Non-pigmented ciliary epithelial cell (primary cell): ENCODE results near the gene BMP8B.

Experiments used
- DNase-seq: peaks from one replicate; pipeline ENCODE4 v3.0.0-alpha.2; 2010; ENCODE audit warnings: low read depth

The BMP8B gene

DNA sequence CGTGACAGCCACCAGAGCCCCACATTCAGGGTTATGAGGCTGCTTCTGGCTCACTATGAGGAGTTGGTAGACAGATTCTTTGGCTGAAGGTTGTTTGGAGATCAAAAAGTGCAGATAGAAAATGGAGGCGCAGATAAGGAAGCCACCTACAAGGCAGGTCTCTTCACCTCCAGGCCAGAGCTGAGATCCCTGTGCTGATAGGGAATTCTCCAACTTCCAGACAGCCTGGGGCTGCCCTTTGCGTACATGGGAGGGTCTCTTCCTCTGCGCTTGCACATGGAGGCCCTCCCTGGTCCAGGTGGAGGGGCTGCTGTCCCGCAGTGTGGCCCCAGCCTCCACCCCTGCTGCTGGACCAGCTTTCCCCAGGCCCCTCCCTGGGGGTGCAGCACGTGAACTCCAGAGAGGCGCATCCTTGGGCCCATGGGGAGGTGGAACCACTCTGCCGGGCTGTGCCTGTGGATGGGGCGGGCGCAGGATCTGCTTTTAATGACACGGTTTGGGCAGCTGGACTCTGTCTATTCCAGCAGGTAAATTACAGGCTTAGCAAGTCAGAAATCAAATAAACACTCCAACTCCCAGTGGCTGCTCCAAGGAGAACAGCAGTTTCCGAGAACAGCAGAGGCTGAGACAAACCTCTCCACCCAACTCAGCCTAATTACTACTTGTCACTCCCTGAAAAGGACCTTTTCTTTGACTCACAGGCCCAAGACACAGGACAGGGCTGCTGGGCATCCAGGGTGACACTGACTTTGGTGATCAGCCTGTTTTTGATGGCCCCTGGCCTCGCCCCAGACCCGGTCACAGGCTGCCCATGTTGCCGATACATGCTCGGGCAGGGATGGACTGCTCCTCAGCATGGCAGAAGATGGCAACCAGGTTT, 29.9 kb downstream of the BMP8B start:
- DNase-seq, result no peak

DNA sequence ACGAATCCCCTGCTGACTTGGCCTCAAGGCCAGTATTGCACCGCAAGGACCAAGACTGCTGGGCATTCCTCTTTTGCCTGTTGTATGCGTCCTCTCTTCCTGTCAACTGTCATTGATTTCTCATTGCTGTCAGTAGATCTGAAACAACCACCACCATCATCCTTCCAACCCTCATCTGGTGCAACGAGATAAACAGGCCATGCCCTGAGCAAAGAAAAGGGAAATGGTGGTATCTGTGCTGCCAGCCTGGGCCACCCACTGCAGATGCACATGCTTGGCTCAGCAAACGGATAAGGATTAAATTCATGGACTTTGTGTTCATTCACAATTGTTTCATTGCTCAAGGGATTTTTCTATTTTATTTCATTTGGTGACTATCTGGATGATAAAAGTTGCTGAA, 31.2 kb downstream of the BMP8B start:
- no peak for DNase-seq

- DNase-seq, result no peak
Observed at GRCh38 chr1:39755965-39756659, 32.6 kb downstream of the BMP8B start.

DNA sequence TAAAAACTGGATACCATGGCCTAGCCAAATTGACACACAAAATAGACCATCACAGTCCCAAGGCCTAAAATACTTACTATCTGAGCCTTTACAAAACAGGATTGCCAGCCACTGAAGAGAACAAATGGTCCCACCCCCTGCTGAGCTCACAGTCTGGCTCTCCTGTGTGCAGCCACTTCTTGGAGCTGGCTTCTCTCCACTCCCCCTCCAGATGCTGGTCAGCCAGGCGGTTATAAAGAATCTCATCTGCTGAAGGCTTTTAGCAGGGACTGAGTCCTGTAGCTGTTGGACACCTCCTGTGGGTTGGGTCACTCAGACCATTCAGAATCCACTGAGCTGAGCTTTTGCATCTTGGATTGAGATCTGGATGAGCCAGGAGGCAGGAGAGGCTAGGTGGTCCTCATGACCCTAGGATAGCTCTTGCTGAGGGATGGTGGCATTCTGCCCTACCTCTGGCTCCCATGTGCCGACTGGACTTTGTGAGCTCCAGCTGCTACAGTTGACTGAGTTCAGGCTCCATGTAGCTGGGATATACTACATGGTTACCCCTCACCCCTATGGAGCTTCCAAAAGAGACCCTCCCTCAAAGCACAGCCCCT, 33.7 kb downstream of the BMP8B start:
- DNase-seq, result no peak

DNA sequence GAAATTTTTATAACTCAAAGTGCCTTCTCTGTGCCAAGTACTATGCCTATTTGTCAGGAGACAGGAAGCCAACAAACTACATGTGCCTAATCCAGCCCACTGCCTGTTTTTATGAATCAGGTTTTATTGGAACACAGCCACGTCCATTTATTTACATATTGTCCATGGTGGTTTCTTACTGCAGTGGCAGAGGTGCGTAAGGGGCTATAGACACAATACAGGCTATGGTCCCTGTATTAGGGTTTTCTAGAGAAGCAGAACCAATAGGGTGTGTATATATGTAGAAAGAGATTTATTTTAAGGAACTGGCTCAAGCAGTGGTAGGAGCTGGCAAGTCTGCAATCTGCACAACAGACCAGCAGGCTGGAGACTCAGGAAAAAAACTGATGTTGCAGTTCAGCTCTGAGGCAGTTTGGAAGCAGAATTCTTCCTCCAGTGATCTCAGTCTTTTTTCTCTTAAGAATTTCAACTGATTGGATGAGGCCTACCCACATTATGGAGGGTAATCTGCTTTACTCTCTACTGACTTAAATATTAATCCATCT, 34.6 kb downstream of the BMP8B start:
- DNase-seq, result no peak

GRCh38 chr1:39753132-39754025, 35.3 kb downstream of the BMP8B start:
- no peak for DNase-seq

GRCh38 chr1:39752703-39753102, 36.0 kb downstream of the BMP8B start:
- no peak for DNase-seq

DNA sequence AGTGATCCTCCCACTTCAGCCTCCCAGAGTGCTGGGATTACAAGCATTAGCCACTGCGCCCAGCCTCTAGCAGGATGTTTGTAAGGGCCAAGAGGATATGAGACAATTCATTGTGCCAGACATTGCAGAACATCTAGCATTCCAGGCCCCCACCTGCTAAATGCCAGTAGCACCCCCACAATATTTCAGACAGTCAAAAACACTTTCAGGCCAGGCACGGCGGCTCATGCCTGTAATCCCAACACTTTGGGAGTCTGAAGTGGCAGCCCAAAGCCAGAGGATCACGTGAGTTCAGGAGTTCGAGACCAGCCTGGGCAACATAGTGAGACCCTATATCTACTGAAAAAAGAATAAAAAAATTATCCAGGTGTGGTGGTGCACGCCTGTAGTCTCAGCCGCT, 37.1 kb downstream of the BMP8B start:
- no peak for DNase-seq

DNA sequence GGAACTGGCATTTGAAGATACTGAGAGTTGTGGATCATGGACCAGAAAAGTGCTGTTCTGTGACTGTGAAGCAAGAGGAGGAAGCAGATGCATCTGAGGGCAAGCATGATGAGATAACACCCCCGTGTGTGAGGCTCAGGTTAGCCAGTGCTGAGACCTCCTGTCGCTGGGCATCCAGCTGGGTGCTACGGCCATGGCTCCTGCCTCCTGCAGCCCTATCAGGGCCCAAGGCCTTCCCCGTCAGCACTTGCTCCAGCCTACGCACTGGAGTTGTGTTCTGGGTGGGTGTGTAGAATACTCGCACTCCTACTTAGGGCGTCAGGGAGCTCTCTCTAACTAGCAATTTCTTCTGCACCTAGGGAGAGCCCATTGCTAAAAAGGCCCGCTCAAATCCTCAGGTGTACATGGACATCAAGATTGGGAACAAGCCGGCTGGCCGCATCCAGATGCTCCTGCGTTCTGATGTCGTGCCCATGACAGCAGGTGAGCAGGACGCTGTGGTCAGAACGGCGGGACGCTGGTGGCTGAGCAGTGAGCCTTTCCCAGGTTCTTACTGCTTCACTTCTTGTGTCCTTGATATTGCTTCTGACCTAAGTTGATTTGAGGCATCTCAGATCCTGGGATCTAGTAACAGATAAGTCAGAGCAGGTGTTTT, 43.5 kb downstream of the BMP8B start:
- DNase-seq, result no peak

GRCh38 chr1:39738622-39739366, 49.9 kb downstream of the BMP8B start, which contains the start of gene PPIE:
TSS of gene PPIE (plus strand) at chr1:39738882. CDS start at chr1:39738901, 19 bp downstream.
- DNase-seq, result peak; percentile 51

DNA sequence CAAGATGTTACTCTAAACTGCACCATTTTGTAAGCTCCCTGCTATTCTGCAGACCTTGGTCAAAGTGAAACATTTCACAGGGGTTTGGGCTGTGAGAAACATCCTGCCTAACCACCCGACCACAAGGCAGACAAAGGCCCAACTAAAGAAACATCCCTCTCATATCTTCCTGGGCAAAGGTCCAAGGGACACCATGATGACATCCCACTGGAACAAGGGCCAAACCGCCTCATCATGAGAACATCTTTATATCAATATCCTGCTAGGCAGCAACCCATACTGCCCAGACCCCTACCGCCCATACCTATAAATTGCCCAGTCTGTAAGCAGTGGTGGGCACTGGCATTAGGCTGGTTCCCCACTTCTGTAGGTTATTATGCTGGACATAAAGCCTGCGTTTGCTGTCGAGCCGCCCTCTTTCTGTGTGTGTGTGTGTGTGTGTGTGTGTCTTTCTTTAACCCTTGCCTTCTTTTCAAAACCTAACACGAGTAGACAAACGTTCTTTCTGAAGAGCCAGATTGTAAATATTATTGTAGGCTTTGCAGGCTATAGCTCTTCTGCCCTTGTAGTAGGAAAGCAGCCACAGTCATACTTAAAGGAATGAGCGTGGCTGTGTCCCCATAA, 51.0 kb downstream of the BMP8B start:
- DNase-seq, result no peak

DNA sequence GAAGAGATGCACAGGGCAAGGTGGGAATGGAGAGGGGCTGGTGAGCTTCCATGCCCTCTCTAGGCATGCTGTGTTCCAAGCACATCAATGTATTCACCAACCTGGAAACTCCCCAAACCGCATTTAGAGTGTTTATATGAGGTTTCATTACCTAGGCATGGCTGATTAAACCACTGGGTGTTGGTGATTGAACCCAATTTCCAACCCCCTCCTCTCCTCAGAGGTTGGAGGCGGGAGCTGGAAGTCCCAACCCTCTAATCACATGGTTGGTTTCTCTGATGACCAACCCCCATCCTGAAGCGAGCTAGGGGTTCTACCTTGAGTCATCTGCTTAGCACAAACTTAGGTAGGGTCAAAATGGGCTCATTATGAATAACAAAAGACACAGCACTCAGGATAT, 52.9 kb downstream of the BMP8B start:
- DNase-seq, result no peak

GRCh38 chr1:39733161-39733560, 55.5 kb downstream of the BMP8B start:
- DNase-seq, result no peak

GRCh38 chr1:39732730-39733129, 55.9 kb downstream of the BMP8B start:
- no peak for DNase-seq

DNA sequence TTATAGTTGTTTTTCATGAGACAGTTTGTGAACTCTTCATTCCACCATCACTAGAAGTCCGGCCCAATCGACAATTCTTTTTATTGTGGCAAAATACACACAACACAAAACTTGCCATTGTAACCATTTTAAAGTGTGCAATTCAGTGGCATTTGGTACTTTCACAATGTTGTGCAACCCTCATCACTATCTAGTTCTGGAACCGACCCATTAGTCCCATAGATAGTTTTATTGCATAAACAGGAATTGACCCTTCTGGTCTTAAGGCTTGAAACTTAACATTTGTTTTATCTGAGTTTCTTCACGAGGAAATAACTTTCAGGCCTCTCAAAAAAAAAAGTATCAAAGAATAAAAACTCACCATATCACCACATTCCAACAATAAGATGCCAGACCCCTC, 58.8 kb downstream of the BMP8B start:
- DNase-seq, result no peak

GRCh38 chr1:39729030-39729429, 59.6 kb downstream of the BMP8B start:
- no peak for DNase-seq

DNA sequence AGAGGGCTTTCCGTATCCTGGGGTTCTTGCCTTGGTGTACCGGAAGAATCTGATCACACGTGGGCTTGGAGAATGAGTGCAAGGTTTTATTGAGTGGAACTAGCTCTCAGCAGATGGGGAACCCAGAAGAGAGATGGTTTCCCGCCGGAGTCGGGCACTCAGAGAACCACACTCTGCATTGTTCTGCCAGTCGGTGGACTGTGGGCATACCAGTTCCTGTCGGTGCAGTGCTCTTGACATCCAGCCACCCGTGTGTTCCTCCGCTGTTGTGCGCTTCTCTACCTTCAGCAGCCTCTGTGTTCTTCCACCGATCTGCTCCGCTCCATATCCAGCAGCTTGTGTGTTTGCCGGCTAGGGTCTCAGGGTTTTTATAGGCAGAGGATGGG, 60.7 kb downstream of the BMP8B start:
- DNase-seq, result no peak

DNA sequence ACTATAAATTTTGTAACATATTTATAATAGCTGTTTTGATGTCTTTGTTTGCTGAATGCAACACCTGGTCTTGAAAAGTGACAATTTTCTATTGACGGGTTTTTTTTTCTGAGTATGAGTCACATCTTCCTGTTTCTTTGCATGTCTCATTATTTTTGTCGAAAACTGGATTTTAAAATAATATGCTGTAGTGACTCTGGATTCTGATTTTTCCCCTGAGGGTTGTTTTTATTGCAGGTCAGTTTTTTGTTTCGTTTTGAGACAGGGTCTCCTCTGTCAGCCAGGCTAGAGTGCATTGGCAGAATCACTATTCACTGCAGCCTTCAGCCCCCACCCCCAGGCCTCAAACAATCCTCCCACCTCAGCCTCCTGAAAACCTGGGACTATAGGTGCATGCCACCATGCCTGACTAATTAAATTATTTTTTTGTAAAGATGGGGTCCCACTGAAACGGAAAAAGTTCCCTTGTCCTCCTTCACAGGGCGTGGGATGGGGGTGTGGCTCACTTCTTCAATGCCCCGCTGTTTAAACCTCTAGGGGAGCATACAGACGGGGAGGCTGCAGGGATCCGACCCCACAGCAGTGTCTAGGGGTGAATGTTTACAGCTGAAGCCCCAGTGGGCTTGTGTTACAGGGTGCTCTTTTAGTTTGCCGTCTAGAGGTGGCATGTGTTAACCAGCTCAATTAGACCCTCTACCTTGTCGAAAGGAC, 61.3 kb downstream of the BMP8B start:
- no peak for DNase-seq

GRCh38 chr1:39726600-39726999, 62.1 kb downstream of the BMP8B start:
- DNase-seq, result no peak
